GM18517 (cell line): ENCODE measurements around the gene HTRA2.
"Not testable (repeated sequence)": the region's sequence is repeated elsewhere in the genome, so short reads cannot be mapped to it uniquely, and the experiment has no call there.

Experiments used
- ATAC-seq: cut with Tn5 transposase; IDR thresholded peaks from one replicate; pipeline ENCODE4 v1.9.1; 2021; ENCODE audit warnings: mild to moderate bottlenecking, moderate library complexity; ENCODE audit not compliant: unreplicated experiment

HTRA2 gene

GRCh38 chr2:74558284-74559230 is 28.8 kb downstream of the HTRA2 start:
- ATAC-seq, result no peak

GRCh38 chr2:74559912-74560311 is 30.2 kb downstream of the HTRA2 start:
- ATAC-seq, result no peak

- no peak for ATAC-seq
Observed at GRCh38 chr2:74560591-74560990, 30.9 kb downstream of the HTRA2 start.

- ATAC-seq, result not testable (repeated sequence)
Observed at GRCh38 chr2:74561022-74561421, 31.3 kb downstream of the HTRA2 start.

- no peak for ATAC-seq
Observed at GRCh38 chr2:74562126-74562775, 32.5 kb downstream of the HTRA2 start.

- no peak for ATAC-seq
Observed at GRCh38 chr2:74564222-74564621, 34.5 kb downstream of the HTRA2 start.

- no peak for ATAC-seq
Observed at GRCh38 chr2:74566076-74566753, 36.5 kb downstream of the HTRA2 start.

- ATAC-seq, result no peak
Observed at GRCh38 chr2:74566754-74567085, 37.0 kb downstream of the HTRA2 start.

GRCh38 chr2:74567881-74568280 is 38.1 kb downstream of the HTRA2 start:
- no peak for ATAC-seq

GRCh38 chr2:74569686-74570085 is 40.0 kb downstream of the HTRA2 start:
- ATAC-seq, result no peak

- ATAC-seq, result peak; percentile 60
Observed at GRCh38 chr2:74571058-74571457, 41.3 kb downstream of the HTRA2 start.

- no peak for ATAC-seq
Observed at GRCh38 chr2:74572178-74572925, 42.6 kb downstream of the HTRA2 start.

- peak; percentile 35 for ATAC-seq
Observed at GRCh38 chr2:74573747-74574562, 44.2 kb downstream of the HTRA2 start.

GRCh38 chr2:74575320-74575719 is 45.6 kb downstream of the HTRA2 start:
- ATAC-seq, result no peak

GRCh38 chr2:74576211-74576862 is 46.6 kb downstream of the HTRA2 start:
- ATAC-seq, result no peak

- ATAC-seq, result peak; percentile 17
Observed at GRCh38 chr2:74576863-74577229, 47.1 kb downstream of the HTRA2 start.

- ATAC-seq, result peak; percentile 41
Observed at GRCh38 chr2:74577448-74577847, 47.7 kb downstream of the HTRA2 start.

GRCh38 chr2:74578408-74578807 is 48.7 kb downstream of the HTRA2 start:
- peak; percentile 42 for ATAC-seq

GRCh38 chr2:74581463-74581862 is 51.7 kb downstream of the HTRA2 start:
- ATAC-seq, result no peak

- no peak for ATAC-seq
Observed at GRCh38 chr2:74582184-74582583, 52.5 kb downstream of the HTRA2 start.
